BJ (cell line): ENCODE data around the gene OXTR. TPM values are rescaled to one million over a fixed set of nuclear protein-coding genes. Genes with fewer than 3 reads are reported as not detected.
"Not testable (repeated sequence)": the region's sequence is repeated elsewhere in the genome, so short reads cannot be mapped to it uniquely, and the experiment has no call there.

Experiments used
- CTCF ChIA-PET: fragments of 350-600 bp; formaldehyde crosslinking; extraction: SDS; loops from one replicate; lab custom pipeline; 2021; ENCODE audit warnings: antibody characterized with exemption, inconsistent platforms; lab: Yijun Ruan, JAX
- POLR2A ChIA-PET: fragments of 300-600 bp; sonication (Branson Sonifier 250); formaldehyde crosslinking; extraction: SDS; loops from one replicate; lab custom pipeline; 2021; ENCODE audit warnings: antibody characterized with exemption; lab: Charles Lee
- DNase-seq: peaks from one replicate; pipeline ENCODE4 v3.0.0-alpha.2; 2011; ENCODE audit warnings: low read depth
- H3K27me3 ChIP-seq: 2 replicates; pipeline ENCODE4 v1.6.0; 2011; ENCODE audit warnings: low read length; ENCODE audit not compliant: control insufficient read depth, insufficient read depth
- H3K36me3 ChIP-seq: 2 replicates; pipeline ENCODE4 v1.5.1; 2011; ENCODE audit warnings: low read length; ENCODE audit not compliant: control insufficient read depth, insufficient read depth
- H3K4me3 ChIP-seq: 2 replicates; pipeline ENCODE4 v1.5.1; 2011; ENCODE audit warnings: low read depth, mild to moderate bottlenecking, control low read depth, low read length
- polyA plus RNA-seq: library from polyadenylated mRNA; depleted of rRNA; stranded (reverse); fragments of >200 nt; gene quantifications from 2 replicates; pipeline ENCODE4 v1.2.3, GENCODE V29; 2011
- TF ChIP-seq, protein P1 (sequence below): IDR thresholded peaks from 2 replicates; pipeline ENCODE4 v1.5.1; 2011; ENCODE audit warnings: low read depth, mild to moderate bottlenecking, control low read depth, inconsistent platforms, low read length, moderate library complexity; ENCODE audit not compliant: insufficient read depth

OXTR gene
- polyA plus RNA-seq, 1 experiment = 195 TPM

DNA sequence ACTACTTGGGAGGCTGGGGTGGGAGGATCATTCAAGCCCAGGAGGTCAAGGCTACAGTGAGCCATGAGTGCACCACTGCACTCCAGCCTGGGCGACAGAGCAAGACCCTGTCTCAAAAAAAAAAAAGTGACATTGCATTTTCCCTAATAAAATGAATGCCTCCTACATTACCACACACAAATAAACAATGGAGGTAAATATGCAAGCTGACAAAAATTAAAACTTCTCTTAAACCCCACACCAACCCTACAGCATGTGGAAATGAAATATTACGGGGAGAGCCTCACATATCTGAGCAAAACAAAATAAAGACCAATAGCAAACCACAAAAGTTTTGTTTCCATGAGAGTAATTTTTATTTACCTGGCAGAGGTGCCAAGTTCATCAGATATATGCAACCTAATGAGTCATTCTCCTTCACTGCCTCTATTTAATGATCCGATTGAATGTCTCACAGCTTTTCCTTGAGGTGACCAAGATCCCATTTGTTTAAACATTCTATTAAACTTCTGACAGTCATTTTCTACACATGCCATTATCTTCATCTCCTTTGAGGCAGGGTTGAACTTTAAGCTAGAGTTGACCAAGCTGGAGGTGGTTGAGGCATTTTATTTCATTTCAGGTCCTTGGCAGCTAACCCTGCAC lies 45.2 kb downstream of the OXTR start:
- ChIA-PET POLR2A (no interaction called here), CTCF (interaction anchor here (1.4 kb wide), 1 partner anchor 60 kb away, joined by 4 read pairs; no protein-coding TSS in a partner anchor)
- TF ChIP-seq, protein P1, sequence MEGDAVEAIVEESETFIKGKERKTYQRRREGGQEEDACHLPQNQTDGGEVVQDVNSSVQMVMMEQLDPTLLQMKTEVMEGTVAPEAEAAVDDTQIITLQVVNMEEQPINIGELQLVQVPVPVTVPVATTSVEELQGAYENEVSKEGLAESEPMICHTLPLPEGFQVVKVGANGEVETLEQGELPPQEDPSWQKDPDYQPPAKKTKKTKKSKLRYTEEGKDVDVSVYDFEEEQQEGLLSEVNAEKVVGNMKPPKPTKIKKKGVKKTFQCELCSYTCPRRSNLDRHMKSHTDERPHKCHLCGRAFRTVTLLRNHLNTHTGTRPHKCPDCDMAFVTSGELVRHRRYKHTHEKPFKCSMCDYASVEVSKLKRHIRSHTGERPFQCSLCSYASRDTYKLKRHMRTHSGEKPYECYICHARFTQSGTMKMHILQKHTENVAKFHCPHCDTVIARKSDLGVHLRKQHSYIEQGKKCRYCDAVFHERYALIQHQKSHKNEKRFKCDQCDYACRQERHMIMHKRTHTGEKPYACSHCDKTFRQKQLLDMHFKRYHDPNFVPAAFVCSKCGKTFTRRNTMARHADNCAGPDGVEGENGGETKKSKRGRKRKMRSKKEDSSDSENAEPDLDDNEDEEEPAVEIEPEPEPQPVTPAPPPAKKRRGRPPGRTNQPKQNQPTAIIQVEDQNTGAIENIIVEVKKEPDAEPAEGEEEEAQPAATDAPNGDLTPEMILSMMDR = no peak
- DNase-seq = no peak
- H3K4me3 ChIP-seq = no peak overlapping the region
- no peaks in the 10 kb centered on the region for H3K27me3 ChIP-seq
- no peaks in the 10 kb centered on the region for H3K36me3 ChIP-seq

DNA sequence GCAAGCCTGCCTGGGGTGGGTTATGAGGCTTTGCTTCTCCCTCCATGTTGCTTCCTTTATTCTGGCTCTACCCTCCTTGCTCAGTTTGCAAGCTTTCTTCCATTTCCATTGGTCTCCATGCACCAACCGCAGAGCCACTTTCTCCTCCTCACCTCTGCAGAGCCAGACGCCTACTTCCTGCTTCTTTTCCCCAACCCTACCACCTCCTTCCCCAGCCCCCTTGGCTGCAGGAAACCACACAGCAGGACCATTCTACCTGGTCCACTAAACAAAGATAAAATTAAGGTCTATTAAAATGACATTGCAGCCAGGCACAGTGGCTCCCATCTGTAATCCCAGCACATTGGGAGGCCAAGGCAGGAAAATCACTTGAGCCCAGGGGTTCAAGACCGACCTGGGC lies 45.8 kb downstream of the OXTR start:
- CTCF ChIA-PET = no interaction called here
- no peaks in the 10 kb centered on the region for H3K36me3 ChIP-seq
- H3K27me3 ChIP-seq = no peaks in the 10 kb centered on the region
- POLR2A ChIA-PET = no interaction called here
- no peak overlapping the region for H3K4me3 ChIP-seq
- TF ChIP-seq, protein P1 = no peak
- no peak for DNase-seq

DNA sequence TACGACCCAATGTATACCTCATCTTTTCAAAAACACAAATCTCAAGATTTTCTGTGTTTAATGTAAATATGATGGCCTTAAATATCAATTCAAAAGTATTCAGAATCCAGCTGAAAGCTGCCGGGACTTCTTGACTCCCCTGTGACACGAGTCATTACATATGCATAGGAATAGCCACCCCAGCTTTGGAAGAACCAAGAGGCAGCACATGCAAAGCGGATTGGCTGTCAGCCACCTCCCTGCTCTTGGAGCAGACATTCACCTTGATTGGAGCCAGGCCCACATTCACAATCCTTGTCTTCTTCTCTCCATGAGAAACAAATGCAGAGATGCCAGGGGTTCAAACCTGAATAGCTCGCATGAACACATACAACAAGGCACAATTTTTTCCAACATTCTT lies 46.6 kb downstream of the OXTR start:
- POLR2A ChIA-PET = no interaction called here
- H3K4me3 ChIP-seq = no peak overlapping the region
- H3K27me3 ChIP-seq = no peaks in the 10 kb centered on the region
- no peaks in the 10 kb centered on the region for H3K36me3 ChIP-seq
- CTCF ChIA-PET = no interaction called here
- no peak for DNase-seq
- TF ChIP-seq, protein P1 = no peak

DNA sequence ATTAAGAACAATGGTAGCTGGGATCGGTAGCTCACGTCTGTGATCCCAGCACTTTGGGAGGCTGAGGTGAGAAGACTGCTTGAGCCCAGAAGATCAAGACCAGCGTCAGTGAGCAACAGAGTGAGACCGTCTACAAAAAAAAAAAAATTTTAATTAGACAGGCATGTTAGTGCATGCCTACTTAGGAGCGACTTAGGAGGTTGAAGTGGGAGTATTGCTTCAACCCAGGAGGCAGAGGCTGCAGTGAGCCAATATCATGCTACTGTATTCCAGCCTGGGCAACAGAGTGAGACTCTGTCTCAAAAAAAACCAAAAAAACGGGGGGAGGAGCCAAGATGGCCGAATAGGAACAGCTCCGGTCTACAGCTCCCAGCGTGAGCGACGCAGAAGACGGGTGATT lies 53.7 kb downstream of the OXTR start:
- CTCF ChIA-PET, H3K4me3 ChIP-seq, POLR2A ChIA-PET, DNase-seq, H3K27me3 ChIP-seq, H3K36me3 ChIP-seq: not testable (repeated sequence)

DNA sequence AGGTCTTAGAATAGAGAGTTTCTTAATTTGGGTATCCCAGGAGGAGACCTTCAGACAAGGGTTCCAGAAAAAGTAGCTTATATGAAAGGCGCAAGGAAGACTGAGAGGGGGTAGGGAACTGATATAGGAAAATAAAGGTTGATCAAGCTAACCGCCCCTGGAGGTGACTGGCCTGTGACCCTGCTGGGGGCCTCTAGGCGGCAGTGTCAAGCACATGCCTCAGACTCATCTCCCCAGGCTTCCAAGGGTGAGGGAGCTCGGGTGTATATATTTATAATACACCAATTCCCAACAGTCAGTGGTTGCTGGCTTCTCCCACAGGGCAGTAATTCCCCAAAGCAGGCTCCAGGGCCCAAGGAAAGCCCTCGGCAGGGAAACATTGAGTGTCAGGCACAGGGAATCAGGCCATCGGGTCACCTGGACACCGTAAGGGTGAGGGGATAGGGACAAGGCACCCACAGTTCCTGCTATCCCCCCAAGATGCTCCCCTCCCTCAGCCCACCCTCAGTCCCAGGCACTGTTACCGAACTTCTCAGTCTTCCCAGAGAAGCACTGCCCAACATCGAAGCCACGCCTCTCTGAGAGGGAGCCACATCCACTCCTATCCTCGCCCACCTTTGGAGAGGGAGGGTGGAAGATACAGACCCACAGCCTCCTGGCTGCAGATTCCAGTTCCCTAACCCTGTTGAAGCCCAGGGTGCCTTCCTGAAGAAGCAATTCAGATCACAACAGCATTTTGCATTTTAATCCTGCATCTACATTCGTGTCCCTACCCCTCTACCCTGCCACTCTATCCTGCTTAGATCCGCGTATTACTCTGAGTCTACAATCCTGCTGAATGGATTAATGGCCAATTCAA lies 55.3 kb downstream of the OXTR start:
- Histone ChIP-seq H3K27me3 (no peaks in the 10 kb centered on the region), H3K4me3 (no peak overlapping the region), H3K36me3 (no peaks in the 10 kb centered on the region)
- ChIA-PET POLR2A (no interaction called here), CTCF (interaction anchor here (1.1 to 1.9 kb wide), 2 partner anchors 16 to 27 kb away, joined by 3 to 8 read pairs; no protein-coding TSS in a partner anchor)
- TF ChIP-seq, protein P1 = peak; percentile 47
- no peak for DNase-seq
